ENCODE measurements around the gene SALL1.

SALL1 gene

GRCh38 chr16:51141106-51141505, 10.0 kb downstream of the SALL1 start:
- DNase-seq (ENCODE audit: low read depth in 2 of 2), result no peak

- DNase-seq (ENCODE audit: low read depth in 2 of 2), result no peak
Observed at GRCh38 chr16:51140112-51140511, 11.0 kb downstream of the SALL1 start.

DNA sequence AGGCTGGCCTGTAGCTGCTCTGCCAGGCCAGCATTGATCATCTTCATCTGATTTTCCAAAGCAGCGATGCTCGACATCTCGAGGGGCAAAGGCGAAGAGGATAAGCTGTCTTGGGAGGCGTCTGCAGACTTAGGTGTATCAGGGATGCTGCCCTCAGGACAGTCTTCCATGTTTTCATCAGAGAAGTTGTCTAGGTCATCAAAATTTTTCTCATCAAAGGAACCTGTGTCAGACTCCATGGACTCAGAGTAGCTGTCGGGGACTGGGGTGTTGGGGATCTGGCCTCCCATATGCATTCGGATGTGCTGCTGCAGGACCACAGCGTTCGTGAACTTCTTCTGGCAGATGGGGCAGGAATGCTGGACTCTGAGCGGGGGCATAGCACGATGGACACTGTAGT, 11.5 kb downstream of the SALL1 start:
- DNase-seq (ENCODE audit: low read depth in 2 of 2), result no peak

- no peak for DNase-seq (ENCODE audit: low read depth in 2 of 2)
Observed at GRCh38 chr16:51138178-51138577, 12.9 kb downstream of the SALL1 start.

DNA sequence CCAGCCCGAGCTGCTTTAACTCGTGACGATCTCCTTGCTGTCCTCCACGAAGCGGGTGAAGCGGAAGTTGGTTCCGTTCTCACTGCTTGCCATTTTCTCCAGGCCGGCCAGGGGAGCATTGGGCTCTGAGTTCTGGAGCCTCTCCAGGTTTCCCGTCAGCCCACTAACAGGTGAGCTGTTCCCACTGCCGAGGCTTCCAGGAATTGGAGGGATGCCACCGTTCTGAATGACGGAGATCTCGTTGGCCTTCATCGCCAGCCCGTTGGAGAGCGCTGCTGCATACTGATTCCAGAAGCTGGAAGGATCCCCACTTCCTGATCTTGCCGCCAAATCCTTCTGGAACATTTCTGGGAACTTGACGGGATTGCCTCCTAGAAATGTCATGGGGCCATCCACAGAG, 14.0 kb downstream of the SALL1 start:
- no peak for DNase-seq (ENCODE audit: low read depth in 2 of 2)

DNA sequence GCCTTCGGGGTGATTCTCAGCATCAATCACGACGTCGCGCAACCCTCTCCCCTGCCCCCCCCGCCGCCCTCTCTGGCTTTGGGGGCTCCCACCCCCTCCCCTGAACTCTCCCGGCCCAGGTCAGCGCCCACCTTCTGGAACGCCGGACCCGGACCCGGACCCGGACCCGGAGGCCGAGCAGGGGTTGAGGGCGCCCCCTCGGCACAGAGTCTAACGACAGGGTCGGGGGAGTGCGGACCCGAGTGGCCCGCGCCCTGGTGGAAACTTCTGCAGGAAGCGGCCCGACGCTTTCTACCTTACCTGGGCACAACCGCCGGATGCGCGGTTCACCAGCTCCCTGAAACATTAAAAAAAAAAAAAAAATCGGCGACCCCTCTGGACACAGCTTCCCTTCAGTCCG, 16.2 kb downstream of the SALL1 start:
- no peak for DNase-seq (ENCODE audit: low read depth in 2 of 2)

GRCh38 chr16:51134269-51134812, 16.7 kb downstream of the SALL1 start:
- DNase-seq (ENCODE audit: low read depth in 2 of 2), result no peak

- DNase-seq (ENCODE audit: low read depth in 2 of 2), result no peak
Observed at GRCh38 chr16:51133688-51134087, 17.4 kb downstream of the SALL1 start.

GRCh38 chr16:51133183-51133582, 17.9 kb downstream of the SALL1 start:
- no peak for DNase-seq (ENCODE audit: low read depth in 2 of 2)

GRCh38 chr16:51132490-51133115, 18.5 kb downstream of the SALL1 start:
- DNase-seq (ENCODE audit: low read depth in 2 of 2), result no peak

DNA sequence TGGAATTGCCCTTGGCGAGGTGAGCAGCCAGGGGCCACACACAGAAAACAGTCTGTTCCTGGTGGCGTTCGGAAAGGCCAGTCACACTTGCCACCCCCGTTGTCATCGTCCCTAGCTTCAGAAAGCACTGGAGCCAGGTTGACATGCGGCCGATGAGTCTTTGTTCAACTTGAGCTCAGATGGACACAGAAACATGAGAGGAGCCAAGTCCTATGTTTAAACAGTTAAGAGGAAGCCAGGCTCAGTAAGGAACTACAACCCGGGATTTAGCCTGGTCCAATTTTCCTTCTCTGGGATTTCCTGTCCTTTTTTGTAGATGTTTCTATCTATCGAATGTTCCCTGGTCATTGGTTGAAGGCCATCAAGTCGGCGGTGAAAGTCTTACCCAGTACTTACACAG, 19.5 kb downstream of the SALL1 start:
- no peak for DNase-seq (ENCODE audit: low read depth in 2 of 2)

DNA sequence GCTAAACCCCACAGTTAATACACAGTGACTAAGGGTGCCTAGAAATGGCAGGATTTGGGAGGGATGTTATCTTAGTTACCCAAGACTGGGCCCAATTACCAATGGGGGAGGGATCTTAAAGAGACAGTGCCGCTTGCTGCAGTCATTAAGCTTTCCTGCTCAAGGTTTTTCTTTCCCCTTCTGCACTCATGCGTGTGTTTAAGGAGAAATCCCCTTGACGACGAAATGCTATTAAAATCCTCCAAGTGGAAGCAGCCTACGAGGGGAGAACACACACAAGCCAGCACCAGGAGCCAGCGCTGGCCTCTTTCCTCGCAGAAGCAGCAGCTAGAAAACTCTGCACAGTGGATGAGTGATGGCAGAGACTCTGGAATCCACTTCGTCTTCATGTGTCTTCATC, 22.0 kb downstream of the SALL1 start:
- no peak for DNase-seq (ENCODE audit: low read depth in 2 of 2)

GRCh38 chr16:51125992-51126391, 25.1 kb downstream of the SALL1 start:
- DNase-seq (ENCODE audit: low read depth in 2 of 2), result no peak

GRCh38 chr16:51124896-51125295, 26.2 kb downstream of the SALL1 start:
- no peak for DNase-seq (ENCODE audit: low read depth in 2 of 2)

DNA sequence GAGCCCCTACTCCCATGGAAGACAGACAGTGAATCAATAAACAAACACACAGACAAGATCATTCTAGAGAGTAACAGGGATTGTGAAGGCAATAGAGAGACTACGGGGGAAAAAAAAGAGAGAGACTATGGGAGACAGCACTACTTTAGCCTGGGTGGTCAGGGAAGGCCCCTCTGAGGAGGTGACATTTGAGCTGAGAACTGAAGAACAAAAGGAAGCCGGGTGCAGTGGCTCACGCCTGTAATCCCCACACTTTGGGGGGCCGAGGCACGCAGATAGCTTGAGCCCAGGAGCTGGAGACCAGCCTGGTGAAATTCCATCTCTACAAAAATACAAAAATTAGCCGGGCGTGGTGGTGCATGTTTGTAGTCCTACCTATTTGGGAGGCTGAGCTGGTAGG, 29.2 kb downstream of the SALL1 start:
- no peak for DNase-seq (ENCODE audit: low read depth in 2 of 2)

GRCh38 chr16:51120730-51121347, 30.2 kb downstream of the SALL1 start:
- DNase-seq (ENCODE audit: low read depth in 2 of 2), result no peak

DNA sequence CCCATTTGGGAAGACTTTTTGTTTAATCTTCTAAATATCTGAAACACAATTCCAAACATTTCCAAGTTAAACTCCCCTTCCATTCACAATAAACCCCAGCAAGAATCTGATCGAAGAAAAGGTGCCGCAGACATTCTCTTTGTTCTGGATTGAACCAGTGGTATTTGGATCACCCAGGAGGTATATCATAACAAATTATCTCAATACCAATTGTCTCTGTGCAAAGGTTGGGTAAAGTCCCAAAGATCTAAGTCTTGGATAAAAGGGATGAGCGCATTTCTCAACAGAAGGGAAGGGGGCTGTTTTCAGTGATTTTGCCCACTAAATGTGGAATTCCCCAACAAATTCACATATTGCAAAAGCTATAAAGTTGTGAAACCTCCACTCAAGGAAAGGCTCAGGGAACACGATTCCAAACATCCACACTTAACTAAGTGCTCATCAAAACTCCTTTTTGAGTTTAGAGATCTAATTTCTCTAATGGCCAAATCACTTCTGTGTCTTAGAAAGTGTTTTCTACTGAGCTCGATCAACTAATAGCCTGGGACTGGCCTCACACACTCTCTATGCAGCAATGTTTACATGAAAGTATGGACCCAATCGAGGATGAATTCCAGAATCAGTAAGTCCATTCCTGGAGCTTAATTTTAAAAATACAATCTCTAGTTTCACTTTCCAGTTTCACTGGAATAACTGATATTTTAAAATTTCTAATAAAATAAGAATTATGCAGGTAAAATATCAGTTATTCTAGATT, 30.9 kb downstream of the SALL1 start:
- DNase-seq (ENCODE audit: low read depth in 2 of 2), result no peak

- no peak for DNase-seq (ENCODE audit: low read depth in 2 of 2)
Observed at GRCh38 chr16:51119556-51119955, 31.5 kb downstream of the SALL1 start.

DNA sequence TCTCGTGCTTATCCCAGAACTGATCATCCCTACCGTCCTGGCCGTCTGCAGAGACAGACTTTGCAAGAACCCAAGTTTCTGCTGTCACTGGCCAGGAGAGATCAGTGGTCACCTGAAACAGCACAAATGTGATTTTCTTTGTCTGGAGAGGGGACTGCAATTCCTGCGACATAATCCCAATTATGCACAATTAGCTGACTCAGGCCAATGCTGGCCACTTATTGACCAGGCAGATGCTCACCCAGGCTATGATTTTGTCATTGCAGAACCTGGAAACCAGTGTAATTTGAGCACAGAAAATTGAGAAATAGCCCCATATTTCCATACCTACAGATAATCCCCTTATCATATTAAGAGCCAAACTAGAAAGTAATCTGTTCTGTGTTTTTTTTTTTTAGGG, 34.7 kb downstream of the SALL1 start:
- DNase-seq (ENCODE audit: low read depth in 2 of 2), result no peak

- no peak for DNase-seq (ENCODE audit: low read depth in 2 of 2)
Observed at GRCh38 chr16:51114382-51114781, 36.7 kb downstream of the SALL1 start.

DNA sequence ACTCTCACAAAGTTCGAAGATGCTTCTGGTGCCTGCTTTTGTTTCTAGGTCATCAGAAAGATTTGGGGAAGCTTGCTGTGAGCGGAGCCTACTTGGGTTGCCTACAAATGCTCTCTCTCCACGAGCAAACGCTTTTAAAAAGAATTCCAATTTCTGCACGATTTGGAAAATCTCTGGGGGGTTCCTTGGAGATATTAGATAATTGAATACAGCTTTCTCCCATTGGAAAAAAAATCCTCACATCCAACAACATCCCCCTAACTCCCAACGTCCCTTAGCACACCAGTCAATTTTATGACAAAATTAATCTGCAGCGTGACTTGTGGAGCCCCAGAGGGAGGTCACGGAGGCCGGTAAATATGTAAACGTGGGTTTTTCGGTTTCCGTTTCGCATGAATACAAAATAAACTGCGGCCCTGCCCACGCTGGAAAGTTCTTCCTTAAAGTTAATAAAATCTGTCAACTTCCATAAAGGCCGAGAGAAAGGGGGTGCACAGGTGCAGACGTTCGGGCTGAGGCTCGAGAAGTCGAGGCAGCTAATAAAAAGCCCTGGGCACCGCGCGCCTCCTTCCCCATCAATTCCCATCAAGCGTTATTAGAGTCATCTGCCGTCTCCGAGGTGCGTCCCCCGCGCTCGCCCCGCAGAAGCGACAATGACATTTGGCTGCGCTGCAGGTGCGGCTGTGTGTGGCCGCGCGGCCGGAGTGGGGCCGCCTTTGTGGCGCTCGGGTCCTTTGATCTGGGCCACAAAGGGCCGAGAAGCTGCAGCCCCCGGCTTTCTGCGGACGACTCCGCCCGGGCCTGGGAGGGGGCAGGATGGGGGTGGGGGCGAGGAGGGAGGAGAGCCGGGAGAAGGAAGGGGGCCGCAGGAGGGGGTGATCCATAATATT, 37.6 kb downstream of the SALL1 start:
- no peak for DNase-seq (ENCODE audit: low read depth in 2 of 2)

DNA sequence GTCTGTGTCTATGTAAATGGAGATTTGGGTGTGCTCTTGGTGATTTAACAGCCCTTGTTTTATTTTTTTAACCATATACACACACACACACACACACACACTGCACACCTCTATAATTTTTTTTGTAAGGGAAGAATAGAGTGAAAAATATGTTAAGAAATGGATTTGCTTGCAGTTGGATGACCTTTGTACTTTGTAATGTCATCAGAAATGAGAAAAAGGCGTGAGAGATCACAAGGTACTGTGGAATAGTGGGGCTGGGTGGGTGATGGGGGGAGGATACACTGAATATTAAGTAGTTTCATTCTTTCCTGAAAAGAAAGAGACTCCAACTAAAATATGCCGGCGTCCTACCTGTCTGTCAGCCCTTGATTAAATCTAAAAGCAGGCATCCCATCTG, 38.7 kb downstream of the SALL1 start:
- no peak for DNase-seq (ENCODE audit: low read depth in 2 of 2)
